ENCODE data around the gene VPS18. TPM values are rescaled to one million over a fixed set of nuclear protein-coding genes. Genes with fewer than 3 reads are reported as not detected.

Gene VPS18
- total RNA-seq, 1 donor from 2014 or later, result 36.7 TPM

DNA sequence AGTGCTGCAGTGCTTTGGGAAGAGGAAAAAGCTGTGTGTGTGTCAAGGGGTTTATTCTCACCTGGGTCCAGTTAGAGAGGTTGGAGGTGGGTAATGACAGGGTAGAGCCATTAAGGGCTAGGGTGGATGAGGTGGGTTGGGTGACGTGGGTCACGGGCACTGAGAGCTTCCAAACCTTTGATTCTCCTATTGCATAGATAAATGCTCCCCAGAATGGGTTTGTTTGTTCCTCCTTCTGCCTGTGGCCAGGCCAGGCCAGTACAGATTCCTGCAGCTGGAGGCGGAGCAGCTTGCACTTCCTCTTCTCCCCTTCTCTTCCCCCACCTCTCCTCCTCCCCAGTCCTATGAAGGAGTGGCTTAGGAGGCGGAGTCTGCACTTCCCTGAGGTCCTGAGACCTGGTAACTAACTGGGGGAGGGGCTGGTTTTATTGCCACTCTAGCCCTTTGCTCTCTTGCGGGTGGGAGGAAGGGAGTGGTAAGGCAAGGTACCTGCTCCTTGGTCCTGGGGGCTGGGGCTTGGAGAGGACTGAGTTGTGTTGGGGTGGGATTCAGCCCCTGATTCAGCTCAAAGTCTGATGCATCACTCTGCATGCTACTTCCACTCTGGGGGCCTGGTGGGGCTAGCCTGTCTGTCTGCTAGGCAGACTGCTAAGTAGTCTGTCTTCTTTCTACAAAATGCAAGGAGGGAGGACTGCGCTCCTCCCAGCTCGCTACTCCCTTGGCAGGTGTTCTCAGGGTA is 46.9 kb upstream of the VPS18 start:
- TF ChIP-seq, protein P1, sequence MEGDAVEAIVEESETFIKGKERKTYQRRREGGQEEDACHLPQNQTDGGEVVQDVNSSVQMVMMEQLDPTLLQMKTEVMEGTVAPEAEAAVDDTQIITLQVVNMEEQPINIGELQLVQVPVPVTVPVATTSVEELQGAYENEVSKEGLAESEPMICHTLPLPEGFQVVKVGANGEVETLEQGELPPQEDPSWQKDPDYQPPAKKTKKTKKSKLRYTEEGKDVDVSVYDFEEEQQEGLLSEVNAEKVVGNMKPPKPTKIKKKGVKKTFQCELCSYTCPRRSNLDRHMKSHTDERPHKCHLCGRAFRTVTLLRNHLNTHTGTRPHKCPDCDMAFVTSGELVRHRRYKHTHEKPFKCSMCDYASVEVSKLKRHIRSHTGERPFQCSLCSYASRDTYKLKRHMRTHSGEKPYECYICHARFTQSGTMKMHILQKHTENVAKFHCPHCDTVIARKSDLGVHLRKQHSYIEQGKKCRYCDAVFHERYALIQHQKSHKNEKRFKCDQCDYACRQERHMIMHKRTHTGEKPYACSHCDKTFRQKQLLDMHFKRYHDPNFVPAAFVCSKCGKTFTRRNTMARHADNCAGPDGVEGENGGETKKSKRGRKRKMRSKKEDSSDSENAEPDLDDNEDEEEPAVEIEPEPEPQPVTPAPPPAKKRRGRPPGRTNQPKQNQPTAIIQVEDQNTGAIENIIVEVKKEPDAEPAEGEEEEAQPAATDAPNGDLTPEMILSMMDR (IDR thresholded peaks at IDR 0.05), result no peak
- Mint-ChIP-seq H3K4me1 (ENCODE audit: unreplicated experiment) (peaks cover 12% of the 10 kb centered on the region), H3K36me3 (ENCODE audit: unreplicated experiment) (no peaks in the 10 kb centered on the region), H3K4me3 (ENCODE audit: unreplicated experiment) (no peak overlapping the region), H3K27ac (ENCODE audit: unreplicated experiment) (no peak overlapping the region), H3K27me3 (ENCODE audit: unreplicated experiment) (peaks cover 7% of the 10 kb centered on the region), H3K9me3 (ENCODE audit: unreplicated experiment) (no peaks in the 10 kb centered on the region)
- no peak for DNase-seq (ENCODE audit: extremely low spot score, unreplicated experiment)

DNA sequence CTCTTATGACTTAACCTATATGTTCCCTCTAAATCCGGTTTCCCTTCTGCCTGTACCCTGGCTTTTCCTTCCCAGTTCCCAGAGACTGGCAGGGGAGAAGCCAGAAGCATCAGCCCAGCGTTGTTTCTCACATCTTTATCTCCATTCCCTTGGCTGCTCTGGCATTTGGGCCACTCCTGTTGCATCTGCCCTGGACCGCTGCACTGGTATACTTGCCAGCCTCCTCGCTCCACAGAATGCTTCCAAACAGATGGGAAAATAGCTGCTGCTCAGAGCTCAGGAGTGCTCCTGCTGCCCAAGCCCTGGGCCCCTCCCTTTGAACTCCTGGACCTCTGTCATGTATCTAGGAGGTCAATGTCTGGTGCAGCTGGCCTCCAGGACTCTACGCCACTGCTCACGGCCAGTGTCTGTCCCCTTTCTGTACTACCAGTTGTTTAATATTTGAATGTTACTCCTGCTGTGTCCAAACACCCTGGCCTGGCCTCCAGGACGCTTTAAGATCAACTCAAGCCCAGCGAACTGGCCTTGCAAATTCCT is 43.6 kb upstream of the VPS18 start:
- peaks cover 3% of the 10 kb centered on the region for H3K4me1 Mint-ChIP-seq (ENCODE audit: unreplicated experiment)
- no peak for DNase-seq (ENCODE audit: extremely low spot score, unreplicated experiment)
- TF ChIP-seq, protein P1 (IDR thresholded peaks at IDR 0.05), result no peak
- no peak overlapping the region for H3K27ac Mint-ChIP-seq (ENCODE audit: unreplicated experiment)
- no peaks in the 10 kb centered on the region for H3K9me3 Mint-ChIP-seq (ENCODE audit: unreplicated experiment)
- H3K36me3 Mint-ChIP-seq (ENCODE audit: unreplicated experiment), result no peaks in the 10 kb centered on the region
- H3K4me3 Mint-ChIP-seq (ENCODE audit: unreplicated experiment), result no peak overlapping the region
- H3K27me3 Mint-ChIP-seq (ENCODE audit: unreplicated experiment), result no peaks in the 10 kb centered on the region

DNA sequence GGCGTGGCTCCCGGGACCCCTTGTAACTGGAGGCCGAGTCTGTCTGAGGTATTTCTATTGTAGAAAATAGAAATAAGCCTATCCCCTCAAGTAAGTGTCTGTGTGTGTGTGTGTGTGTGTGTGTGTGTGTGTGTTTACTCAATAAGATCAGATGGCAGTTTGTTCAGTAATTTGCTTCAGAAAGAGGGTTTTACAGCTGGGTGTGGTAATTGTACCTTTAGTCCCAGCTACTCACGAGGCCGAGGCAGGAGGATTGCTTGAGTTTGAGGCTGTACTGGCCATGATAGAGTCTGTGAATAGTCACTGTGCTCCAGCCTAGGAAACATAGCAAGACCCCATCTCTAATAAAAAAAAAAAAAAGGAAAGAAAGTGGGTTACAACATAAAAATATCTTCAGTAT is 41.7 kb upstream of the VPS18 start:
- Mint-ChIP-seq H3K4me1 (ENCODE audit: unreplicated experiment) (peaks cover 2% of the 10 kb centered on the region), H3K27ac (ENCODE audit: unreplicated experiment) (no peak overlapping the region), H3K27me3 (ENCODE audit: unreplicated experiment) (no peaks in the 10 kb centered on the region), H3K4me3 (ENCODE audit: unreplicated experiment) (no peak overlapping the region), H3K9me3 (ENCODE audit: unreplicated experiment) (no peaks in the 10 kb centered on the region), H3K36me3 (ENCODE audit: unreplicated experiment) (no peaks in the 10 kb centered on the region)
- no peak for DNase-seq (ENCODE audit: extremely low spot score, unreplicated experiment)
- TF ChIP-seq, protein P1 (IDR thresholded peaks at IDR 0.05), result no peak

DNA sequence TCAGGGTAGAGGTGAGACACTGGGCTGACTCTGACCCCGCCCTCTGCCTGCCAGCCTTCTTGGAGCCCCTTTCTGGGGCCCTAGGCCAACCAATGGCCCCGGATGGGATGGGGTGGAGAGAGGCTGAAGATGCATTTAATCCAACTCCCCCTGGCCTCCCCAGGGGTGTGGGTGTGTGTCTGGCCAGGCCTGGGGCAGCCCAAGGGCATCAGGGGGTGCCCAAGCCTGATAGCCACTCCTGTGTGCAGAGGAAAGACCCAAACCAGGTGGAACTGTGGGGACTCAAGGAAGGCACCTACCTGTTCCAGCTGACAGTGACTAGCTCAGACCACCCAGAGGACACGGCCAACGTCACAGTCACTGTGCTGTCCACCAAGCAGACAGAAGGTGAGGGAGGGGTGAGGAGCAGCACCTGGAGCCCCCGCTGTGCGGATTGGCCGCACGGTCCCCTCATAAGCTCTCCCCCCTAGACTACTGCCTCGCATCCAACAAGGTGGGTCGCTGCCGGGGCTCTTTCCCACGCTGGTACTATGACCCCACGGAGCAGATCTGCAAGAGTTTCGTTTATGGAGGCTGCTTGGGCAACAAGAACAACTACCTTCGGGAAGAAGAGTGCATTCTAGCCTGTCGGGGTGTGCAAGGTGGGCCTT is 40.9 kb upstream of the VPS18 start:
- Mint-ChIP-seq H3K9me3 (ENCODE audit: unreplicated experiment) (no peaks in the 10 kb centered on the region), H3K27ac (ENCODE audit: unreplicated experiment) (no peak overlapping the region)

More for the DNA sequence above, 40.9 kb upstream of the VPS18 start:
- H3K27me3 Mint-ChIP-seq (ENCODE audit: unreplicated experiment), result no peaks in the 10 kb centered on the region
- no peak overlapping the region for H3K4me3 Mint-ChIP-seq (ENCODE audit: unreplicated experiment)
- DNase-seq (ENCODE audit: extremely low spot score, unreplicated experiment), result no peak
- no peaks in the 10 kb centered on the region for H3K36me3 Mint-ChIP-seq (ENCODE audit: unreplicated experiment)
- H3K4me1 Mint-ChIP-seq (ENCODE audit: unreplicated experiment), result peaks cover 8% of the 10 kb centered on the region
- TF ChIP-seq, protein P1 (IDR thresholded peaks at IDR 0.05), result no peak

Data from osteocyte (in vitro differentiated cells).